SU-DHL-6 (cell line): Measurements from ENCODE around the gene TNFRSF12A.

Source experiments
- H2AFZ ChIP-seq: fragments of 200-600 bp; sonication (generic); 2 replicates; pipeline ENCODE4 v1.6.1; 2014; ENCODE audit warnings: low read depth, mild to moderate bottlenecking, moderate library complexity, mixed read lengths, antibody characterized with exemption, low read length; ENCODE audit not compliant: severe bottlenecking
- H3F3A ChIP-seq: fragments of 200-600 bp; shearing (Covaris generic); 2 replicates; pipeline ENCODE4 v1.6.0; 2016; ENCODE audit warnings: antibody characterized with exemption, mild to moderate bottlenecking; ENCODE audit not compliant: insufficient read depth
- H3K27ac ChIP-seq: fragments of 200-600 bp; sonication (generic); 2 replicates; pipeline ENCODE4 v1.5.1; 2016; ENCODE audit warnings: low read depth, mild to moderate bottlenecking, low read length, moderate library complexity, mixed read lengths
- H3K27me3 ChIP-seq: fragments of 200-600 bp; sonication (generic), shearing (Covaris generic); 2 replicates; pipeline ENCODE4 v1.6.0; 2014; ENCODE audit warnings: mild to moderate bottlenecking, low read length
- H3K36me3 ChIP-seq: fragments of 200-600 bp; sonication (generic); 2 replicates; pipeline ENCODE4 v1.6.1; 2014; ENCODE audit warnings: mild to moderate bottlenecking, low read length, mixed read lengths
- H3K4me2 ChIP-seq: fragments of 300-600, 200-600 bp; shearing (Covaris generic), sonication (generic); 2 replicates; pipeline ENCODE4 v1.6.0; 2014; ENCODE audit warnings: low read length, low read depth, mild to moderate bottlenecking; ENCODE audit not compliant: poor library complexity, severe bottlenecking
- H3K4me3 ChIP-seq: fragments of 200-600 bp; sonication (generic); 2 replicates; pipeline ENCODE4 v1.5.1; 2014; ENCODE audit warnings: antibody characterized with exemption, low read length, mild to moderate bottlenecking, mixed read lengths; ENCODE audit not compliant: insufficient read depth, poor library complexity, severe bottlenecking
- H3K79me2 ChIP-seq: fragments of 200-600 bp; sonication (generic); 2 replicates; pipeline ENCODE4 v1.6.1; 2014; ENCODE audit warnings: mild to moderate bottlenecking, low read length, moderate library complexity; ENCODE audit not compliant: insufficient read depth
- H3K9ac ChIP-seq: fragments of 200-600 bp; sonication (generic); 2 replicates; pipeline ENCODE4 v1.7.0; 2014; ENCODE audit warnings: mild to moderate bottlenecking, low read length
- H3K9me2 ChIP-seq: fragments of 200-600 bp; sonication (generic); replicated peaks from 2 replicates; pipeline ENCODE4 v1.6.1; 2014; ENCODE audit warnings: low read length; ENCODE audit not compliant: insufficient read depth
- H3K9me3 ChIP-seq: fragments of 200-600 bp; sonication (generic); 2 replicates; pipeline ENCODE4 v1.6.1; 2014; ENCODE audit warnings: low read length, mixed read lengths; ENCODE audit not compliant: insufficient read depth
- H4K20me1 ChIP-seq: fragments of 200-600 bp; sonication (generic); 2 replicates; pipeline ENCODE4 v1.6.1; 2014; ENCODE audit warnings: low read depth, mild to moderate bottlenecking, antibody characterized with exemption, low read length, moderate library complexity, mixed read lengths
- CTCF ChIP-seq: fragments of 200-600 bp; sonication (generic); IDR thresholded peaks from one replicate; pipeline ENCODE4 v1.5.1; 2017; ENCODE audit warnings: antibody characterized with exemption, mild to moderate bottlenecking, low read length, moderate library complexity; ENCODE audit not compliant: insufficient read depth, poor library complexity, severe bottlenecking
- EZH2phosphoT487 ChIP-seq: fragments of 200-600 bp; sonication (generic), shearing (Covaris generic); conservative IDR thresholded peaks from 2 replicates; pipeline ENCODE4 v1.6.1; 2018; ENCODE audit warnings: mild to moderate bottlenecking, antibody characterized with exemption, low read length, moderate library complexity, mixed read lengths

Gene TNFRSF12A

GRCh38 chr16:3071655-3072054 is 51.5 kb downstream of the TNFRSF12A start:
- H3K36me3 ChIP-seq: no peaks in the 10 kb centered on the region
- 0 out of 2 replicates have a peak, but pooled peaks cover 14% of the 10 kb centered on the region for H3F3A ChIP-seq
- H3K4me3 ChIP-seq: no peak overlapping the region
- H3K4me2 ChIP-seq: no peak overlapping the region
- no peaks in the 10 kb centered on the region for H3K9me3 ChIP-seq
- H2AFZ ChIP-seq: no peak overlapping the region
- H3K27ac ChIP-seq: no peak overlapping the region
- H3K27me3 ChIP-seq: no peaks in the 10 kb centered on the region
- H4K20me1 ChIP-seq: no peaks in the 10 kb centered on the region
- TF ChIP-seq EZH2phosphoT487 (no peak), CTCF (no peak)
- no peak overlapping the region for H3K9ac ChIP-seq
- no peaks in the 10 kb centered on the region for H3K9me2 ChIP-seq
- H3K79me2 ChIP-seq: no peaks in the 10 kb centered on the region
